Measurements from ENCODE around the gene CALM3.

The CALM3 gene

GRCh38 chr19:46603752-46604231 lies 2.7 kb downstream of the CALM3 start:
- no peak for TF ChIP-seq CTCF (IDR thresholded peaks at IDR 0.05; ENCODE audit: control extremely low read depth, extremely low read depth, low read depth, missing control alignments)
- ChIA-PET CTCF (interaction anchor here (1.0 to 7.1 kb wide), 5 partner anchors 9 to 66 kb away, joined by 4 to 68 read pairs (median 24); partner anchors contain the start of gene DACT3), POLR2A (no interaction called here)

GRCh38 chr19:46604781-46605355 lies 3.7 kb downstream of the CALM3 start:
- TF ChIP-seq CTCF (IDR thresholded peaks at IDR 0.05; ENCODE audit: control extremely low read depth, extremely low read depth, low read depth, missing control alignments) = no peak
- POLR2A ChIA-PET = no interaction called here
- CTCF ChIA-PET = interaction anchor here (1.5 to 18.5 kb wide), 3 partner anchors 10 to 57 kb away, joined by 8 to 287 read pairs (median 24); partner anchors contain the start of gene DACT3
- no peak for DNase-seq (ENCODE audit: extremely low spot score)

More at GRCh38 chr19:46603752-46604231, 2.7 kb downstream of the CALM3 start:
- peak; percentile 5 for DNase-seq (ENCODE audit: extremely low spot score)

GRCh38 chr19:46605356-46605821 lies 4.3 kb downstream of the CALM3 start:
- TF ChIP-seq CTCF (IDR thresholded peaks at IDR 0.05; ENCODE audit: control extremely low read depth, extremely low read depth, low read depth, missing control alignments) = no peak
- DNase-seq (ENCODE audit: extremely low spot score) = no peak
- POLR2A ChIA-PET = no interaction called here
- CTCF ChIA-PET = interaction anchor here (1.5 to 18.5 kb wide), 5 partner anchors 10 to 82 kb away, joined by 4 to 287 read pairs (median 8); partner anchors contain the start of gene DACT3

GRCh38 chr19:46606019-46606418 lies 4.9 kb downstream of the CALM3 start:
- ChIA-PET CTCF (interaction anchor here (1.3 to 18.5 kb wide), 6 partner anchors 9 to 99 kb away, joined by 4 to 287 read pairs (median 8); partner anchors contain the start of gene DACT3), POLR2A (interaction anchor here (0.5 kb wide), 1 partner anchor 621 kb away, joined by 7 read pairs; no protein-coding TSS in a partner anchor)
- TF ChIP-seq CTCF (IDR thresholded peaks at IDR 0.05; ENCODE audit: control extremely low read depth, extremely low read depth, low read depth, missing control alignments) = no peak
- peak; percentile 4 for DNase-seq (ENCODE audit: extremely low spot score)

- CTCF ChIA-PET = interaction anchor here (1.0 to 18.5 kb wide), 6 partner anchors 8 to 98 kb away, joined by 3 to 287 read pairs (median 7); partner anchors contain the start of gene DACT3
- no peak for TF ChIP-seq CTCF (IDR thresholded peaks at IDR 0.05; ENCODE audit: control extremely low read depth, extremely low read depth, low read depth, missing control alignments)
- POLR2A ChIA-PET = interaction anchor here (0.5 kb wide), 1 partner anchor 620 kb away, joined by 7 read pairs; no protein-coding TSS in a partner anchor
- DNase-seq (ENCODE audit: extremely low spot score) = peak; percentile 3
These were observed 5.7 kb downstream of the CALM3 start for GRCh38 chr19:46606681-46607447.

- POLR2A ChIA-PET = no interaction called here
- DNase-seq (ENCODE audit: extremely low spot score) = no peak
- CTCF ChIA-PET = interaction anchor here (1.0 to 18.5 kb wide), 4 partner anchors 8 to 97 kb away, joined by 3 to 287 read pairs (median 16); partner anchors contain the start of gene DACT3
- TF ChIP-seq CTCF (IDR thresholded peaks at IDR 0.05; ENCODE audit: control extremely low read depth, extremely low read depth, low read depth, missing control alignments) = no peak
These were observed 6.3 kb downstream of the CALM3 start for GRCh38 chr19:46607448-46607841.

All from GM10248 (cell line).